CD14-positive monocyte (primary cell): ENCODE data around the gene BRCC3. TPM values are rescaled to one million over a fixed set of nuclear protein-coding genes. Genes with fewer than 3 reads are reported as not detected.

Experiments
- DNase-seq, 3 donors: peaks; one replicate each; pipeline ENCODE4 v3.0.0-alpha.2; 2011 to 2022
- H2AFZ ChIP-seq: 2 replicates; pipeline ENCODE4 v1.6.0; 2012; ENCODE audit warnings: mild to moderate bottlenecking, low read depth, low read length, inconsistent platforms; ENCODE audit not compliant: insufficient read depth, poor library complexity, severe bottlenecking
- H3K27ac ChIP-seq, 2 donors: 1 replicate in 1 of 2; 2 replicates in 1 of 2; pipeline ENCODE4 v1.5.1; 2012 to 2013; ENCODE audit warnings: low read length in 2 of 2, control low read depth in 1 of 2, inconsistent platforms in 1 of 2, low read depth in 1 of 2, mild to moderate bottlenecking in 1 of 2
- H3K27me3 ChIP-seq, 2 donors: one replicate each; pipeline versions ENCODE4 v1.6.0 to v1.6.1; 2011 to 2013; ENCODE audit warnings: low read length in 2 of 2; ENCODE audit not compliant: control insufficient read depth in 2 of 2, insufficient read depth in 2 of 2
- H3K36me3 ChIP-seq, 2 donors: replicated peaks in 1 of 2; 1 replicate in 1 of 2; 2 replicates in 1 of 2; pipeline versions ENCODE4 v1.5.1 to v1.6.1; 2012 to 2013; ENCODE audit warnings: low read length in 2 of 2, control low read depth in 1 of 2, inconsistent platforms in 1 of 2, mild to moderate bottlenecking in 1 of 2; ENCODE audit not compliant: insufficient read depth in 2 of 2, control insufficient read depth in 1 of 2
- H3K4me1 ChIP-seq, 2 donors: 1 replicate in 1 of 2; 2 replicates in 1 of 2; pipeline versions ENCODE4 v1.5.1 to v1.6.1; 2012 to 2013; ENCODE audit warnings: low read length in 2 of 2, control low read depth in 1 of 2, inconsistent platforms in 1 of 2, mild to moderate bottlenecking in 1 of 2, moderate library complexity in 1 of 2; ENCODE audit not compliant: insufficient read depth in 2 of 2, control insufficient read depth in 1 of 2
- H3K4me2 ChIP-seq: replicated peaks from 2 replicates; pipeline ENCODE3; 2012; ENCODE audit warnings: low read length, moderate library complexity, mild to moderate bottlenecking; ENCODE audit not compliant: poor library complexity, severe bottlenecking; ENCODE audit errors: extremely low read depth
- H3K4me3 ChIP-seq, 3 experiments: fragments of 200-600 bp in 1 of 3; sonication (generic) in 1 of 3; replicated peaks in 1 of 3; 1 replicate in 2 of 3; 2 replicates in 1 of 3; pipeline ENCODE4 v1.5.1; 2011 to 2013; ENCODE audit warnings: low read length in 3 of 3, mild to moderate bottlenecking in 3 of 3, control low read depth in 2 of 3, low read depth in 2 of 3, inconsistent platforms in 1 of 3, moderate library complexity in 1 of 3
- H3K79me2 ChIP-seq: 2 replicates; pipeline ENCODE4 v1.6.0; 2012; ENCODE audit warnings: mild to moderate bottlenecking, control low read depth, inconsistent platforms, low read length, moderate library complexity; ENCODE audit not compliant: insufficient read depth
- H3K9ac ChIP-seq: 2 replicates; pipeline ENCODE4 v1.6.0; 2017; ENCODE audit warnings: low read length, mild to moderate bottlenecking; ENCODE audit not compliant: insufficient read depth, poor library complexity, severe bottlenecking
- H3K9me3 ChIP-seq, 2 donors: replicated peaks in 1 of 2; 1 replicate in 1 of 2; 2 replicates in 1 of 2; pipeline versions ENCODE4 v1.5.1 to v1.6.1; 2012 to 2013; ENCODE audit warnings: low read length in 2 of 2, control low read depth in 1 of 2; ENCODE audit not compliant: control insufficient read depth in 1 of 2, insufficient read depth in 1 of 2
- H4K20me1 ChIP-seq: 2 replicates; pipeline ENCODE4 v1.6.0; 2012; ENCODE audit warnings: mild to moderate bottlenecking, low read length, control low read depth, moderate library complexity; ENCODE audit not compliant: insufficient read depth
- H3K27ac Mint-ChIP-seq, 7 donors: one replicate each; pipeline ENCODE4 v1.8.0; 2020; ENCODE audit warnings: mild to moderate bottlenecking in 7 of 7, mixed read lengths in 7 of 7, moderate library complexity in 6 of 7, inconsistent platforms in 2 of 7
- H3K27me3 Mint-ChIP-seq, 3 donors: one replicate each; pipeline ENCODE4 v1.8.0; 2021 to 2022; ENCODE audit warnings: low read depth in 3 of 3, mild to moderate bottlenecking in 3 of 3, mixed read lengths in 3 of 3, moderate library complexity in 3 of 3, inconsistent platforms in 1 of 3
- H3K36me3 Mint-ChIP-seq, 2 donors: one replicate each; pipeline ENCODE4 v1.8.0; 2020; ENCODE audit warnings: mixed read lengths in 2 of 2, inconsistent platforms in 1 of 2, mild to moderate bottlenecking in 1 of 2
- H3K4me1 Mint-ChIP-seq: one replicate; pipeline ENCODE4 v1.8.0; 2020; ENCODE audit warnings: mild to moderate bottlenecking, mixed read lengths
- H3K4me3 Mint-ChIP-seq, 2 donors: one replicate each; pipeline ENCODE4 v1.8.0; 2020; ENCODE audit warnings: mild to moderate bottlenecking in 2 of 2, mixed read lengths in 2 of 2, moderate library complexity in 1 of 2
- H3K9me3 Mint-ChIP-seq, 7 donors: one replicate each; pipeline ENCODE4 v1.8.0; 2020 to 2022; ENCODE audit warnings: mixed read lengths in 7 of 7, mild to moderate bottlenecking in 6 of 7, moderate library complexity in 6 of 7, inconsistent platforms in 2 of 7
- CTCF ChIP-seq: fragments of 200-600 bp; IDR thresholded peaks from one replicate; pipeline ENCODE4 v1.8.0; 2022; ENCODE audit warnings: antibody characterized with exemption, mild to moderate bottlenecking
- WGBS: methylation state at CpG from one replicate; pipeline ENCODE4 v1.1.5; 2013; ENCODE audit warnings: missing lambda C conversion rate; ENCODE audit not compliant: insufficient coverage; 5-methylcytosine and 5-hydroxymethylcytosine counted together
- intact Hi-C, 2 donors: fragments of 100-400 bp; cut with micrococcal nuclease; formaldehyde crosslinking; loops; one replicate each; pipeline versions ENCODE4 v1.15.0 to v1.15.1; 2023
- polyA plus RNA-seq, 3 donors: library from polyadenylated mRNA; depleted of rRNA in 1 of 3; unstranded in 2 of 3; stranded (reverse) in 1 of 3; fragments of 300-500 nt in 2 of 3; fragments of >200 nt in 1 of 3; fragmentation: Illumina TruSeq in 2 of 3; gene quantifications; 1 replicate in 2 of 3; 2 replicates in 1 of 3; pipeline ENCODE4 v1.2.3, GENCODE V29; 2012 to 2021

Gene BRCC3
- polyA plus RNA-seq, 3 donors = 8.4 to 21.7 (median 10.0) TPM

GRCh38 chrX:155046811-155047528, 24.3 kb upstream of the BRCC3 start:
- no peak for TF ChIP-seq CTCF
- peaks cover 0 to 1% (median 0%) of the 10 kb centered on the region in 7 donors for H3K9me3 Mint-ChIP-seq
- intact Hi-C loops = no loop called here

DNA sequence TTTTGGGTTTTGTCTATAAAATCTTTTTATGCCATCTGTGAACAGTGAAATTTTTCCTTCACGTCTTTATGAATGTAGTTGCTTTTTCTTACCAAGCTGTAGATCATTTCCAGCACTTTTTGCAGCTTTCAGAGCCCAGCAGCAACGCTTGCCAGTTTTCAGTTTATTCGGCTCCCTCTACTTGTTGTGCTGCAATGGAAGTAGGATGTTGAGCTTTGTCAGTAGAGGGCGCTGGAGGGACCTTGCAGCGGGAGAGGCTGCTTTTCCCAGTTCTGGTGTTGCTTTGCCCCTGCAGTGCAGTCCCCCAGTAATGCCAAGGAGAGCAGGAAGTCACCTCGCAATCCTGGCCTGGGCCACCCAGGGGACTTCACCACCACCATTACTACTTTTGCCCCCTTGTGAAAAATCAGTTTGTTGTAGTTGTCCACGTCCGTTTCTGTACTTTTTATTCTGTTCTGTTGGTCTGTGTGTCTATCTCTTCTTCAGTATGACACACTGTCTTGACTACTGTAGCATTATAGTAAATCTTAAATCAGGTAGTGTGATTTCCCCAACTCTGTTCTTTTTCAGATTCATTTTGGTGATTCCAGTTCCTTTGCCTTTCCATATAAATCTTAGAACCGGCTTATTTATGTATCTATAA, 22.2 kb upstream of the BRCC3 start:
- Histone ChIP-seq H3K36me3 (peaks cover 31 to 45% of the 10 kb centered on the region in 2 donors), H3K27me3 (no peaks in the 10 kb centered on the region), H3K4me3 (no peak overlapping the region), H3K9ac (no peak overlapping the region), H3K4me2 (no peak overlapping the region), H3K79me2 (no peaks in the 10 kb centered on the region), H3K9me3 (no peaks in the 10 kb centered on the region), H4K20me1 (no peaks in the 10 kb centered on the region), H2AFZ (no peak overlapping the region), H3K27ac (no peak overlapping the region), H3K4me1 (no peaks in the 10 kb centered on the region)
- intact Hi-C loops = no loop called here
- Mint-ChIP-seq H3K4me3 (no peak overlapping the region), H3K9me3 (peaks cover 0 to 1% (median 0%) of the 10 kb centered on the region in 7 donors), H3K27ac (no peak overlapping the region), H3K27me3 (peaks cover 0 to 2% (median 0%) of the 10 kb centered on the region in 3 donors), H3K36me3 (peaks cover 44 to 52% of the 10 kb centered on the region in 2 donors), H3K4me1 (no peaks in the 10 kb centered on the region)
- TF ChIP-seq CTCF = peak; percentile 63
- DNase-seq = peak; percentile 27 to 43 (median 29)
- WGBS = no CpG with 5 or more reads among the region's 9 CpGs

More at GRCh38 chrX:155046811-155047528, 24.3 kb upstream of the BRCC3 start:
- WGBS = no CpG with 5 or more reads among the region's 5 CpGs
- Histone ChIP-seq H3K27me3 (no peaks in the 10 kb centered on the region), H3K4me1 (no peaks in the 10 kb centered on the region), H3K36me3 (peaks cover 13 to 37% of the 10 kb centered on the region in 2 donors), H3K9ac (no peak overlapping the region), H3K4me2 (no peak overlapping the region), H3K9me3 (no peaks in the 10 kb centered on the region), H2AFZ (no peak overlapping the region), H3K4me3 (no peak overlapping the region), H3K79me2 (no peaks in the 10 kb centered on the region), H3K27ac (no peak overlapping the region), H4K20me1 (no peaks in the 10 kb centered on the region)
- Mint-ChIP-seq H3K4me3 (no peak overlapping the region), H3K27ac (peak overlapping the region in 1 of 7 donors; percentile 26), H3K4me1 (no peaks in the 10 kb centered on the region), H3K36me3 (peaks cover 31 to 41% of the 10 kb centered on the region in 2 donors), H3K27me3 (peaks cover 0 to 2% (median 0%) of the 10 kb centered on the region in 3 donors)
- DNase-seq = no peak
